ENCODE measurements around the gene PAK6.

The PAK6 gene

DNA sequence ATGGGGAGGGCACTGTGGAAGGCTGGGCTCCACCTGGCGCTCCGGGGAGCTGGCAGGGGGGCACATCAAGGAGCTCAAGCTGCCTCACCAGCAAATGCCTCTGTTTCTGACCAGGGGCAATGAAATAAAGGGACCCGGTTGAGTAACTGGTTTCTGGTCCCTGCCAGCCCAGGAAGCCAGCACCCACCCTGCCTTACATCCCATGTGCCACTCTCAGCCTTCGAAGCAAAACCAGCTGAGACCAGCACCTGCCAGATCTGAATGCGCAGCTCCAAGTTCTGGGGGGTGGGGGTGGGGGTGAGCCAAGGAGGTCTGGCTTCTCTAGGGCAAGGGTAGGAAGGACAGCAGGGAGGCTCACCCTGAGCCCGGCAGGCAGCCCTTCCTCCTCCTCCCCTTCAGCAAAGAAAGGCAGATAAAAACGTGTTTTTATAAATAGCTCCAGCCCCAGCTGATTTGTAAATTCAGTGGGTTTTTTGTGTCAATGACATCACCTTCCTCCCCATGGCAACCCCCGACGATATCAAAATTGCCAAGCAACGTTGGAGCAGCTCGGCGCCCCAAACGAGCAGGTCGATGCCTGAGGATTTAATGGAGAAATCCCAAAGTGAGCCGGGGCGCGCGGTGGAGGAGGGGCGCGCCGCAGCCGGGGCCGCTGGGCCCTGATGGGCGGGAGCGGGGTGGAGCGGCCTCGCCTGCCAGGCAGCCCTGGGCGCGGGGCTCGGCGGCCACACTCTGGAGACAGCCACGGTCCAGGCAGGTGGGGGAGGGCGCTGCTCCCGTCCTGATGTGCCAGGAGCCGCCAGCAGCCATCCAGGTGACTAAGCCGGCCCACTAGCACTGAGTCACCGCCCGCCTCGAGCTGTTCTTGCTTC is at the start of gene PAK6:
PAK6 (plus strand) TSS at position 532 of the 872 bp plus-strand sequence. CDS start 25,723 bp downstream, outside the sequence.
- peak; percentile 58 for DNase-seq

DNA sequence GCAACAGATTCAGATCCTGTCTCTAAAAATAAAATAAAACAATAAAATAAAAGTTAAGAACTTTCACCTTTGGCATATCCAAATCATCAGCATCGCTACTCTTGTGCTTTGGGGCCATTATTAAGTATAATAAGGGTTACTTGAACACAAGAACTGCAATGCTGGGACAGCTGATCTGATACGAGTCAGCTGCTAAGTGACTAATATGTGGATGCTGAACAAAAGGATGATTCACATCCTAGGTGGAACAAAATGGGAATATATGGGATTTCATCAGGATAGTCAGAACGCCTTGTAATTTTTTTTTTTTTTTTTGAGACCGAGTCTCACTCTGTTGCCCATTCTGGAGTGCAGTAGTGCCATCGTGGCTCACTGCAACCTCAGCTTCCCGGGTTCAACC is 48.3 kb upstream of the PAK6 start:
- DNase-seq, result no peak

- no peak for DNase-seq
Measured at GRCh38 chr15:40192942-40193341, 45.9 kb upstream of the PAK6 start.

GRCh38 chr15:40197434-40197833 is 41.4 kb upstream of the PAK6 start:
- no peak for DNase-seq

- no peak for DNase-seq
Measured at GRCh38 chr15:40198355-40199085, 40.3 kb upstream of the PAK6 start.

- DNase-seq, result no peak
Measured at GRCh38 chr15:40204100-40204499, 34.8 kb upstream of the PAK6 start.

DNA sequence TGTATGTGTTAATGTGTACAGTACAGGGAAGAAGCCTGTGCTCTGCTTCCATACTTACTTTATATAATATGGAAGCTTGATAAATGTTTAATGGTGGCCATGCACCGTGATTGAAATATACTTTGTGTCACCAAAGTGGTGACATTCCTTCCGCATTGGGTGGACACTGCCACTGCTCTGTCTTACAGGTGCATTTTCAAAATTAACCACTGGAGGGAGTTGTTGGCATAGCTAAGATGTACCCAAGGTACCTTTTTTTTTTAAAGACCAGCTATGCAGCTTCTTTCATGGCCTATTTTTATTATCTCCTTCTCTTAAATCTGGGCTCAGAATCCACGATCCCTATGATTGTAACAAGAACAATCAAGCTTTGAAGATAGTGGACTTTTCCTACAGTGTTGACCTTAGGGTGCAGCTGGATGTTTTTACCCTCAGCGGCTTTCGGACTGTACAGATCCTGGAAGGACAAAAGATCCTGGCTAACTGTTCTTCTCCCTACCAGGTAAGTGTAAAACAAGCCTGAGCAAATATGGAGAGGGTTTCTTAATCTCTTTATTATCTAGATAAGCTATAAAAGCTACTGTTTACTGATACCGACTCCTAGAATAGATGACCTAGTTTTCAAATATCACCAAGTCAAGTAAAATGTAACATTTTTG is 21.6 kb upstream of the PAK6 start:
- DNase-seq, result peak; percentile 46

DNA sequence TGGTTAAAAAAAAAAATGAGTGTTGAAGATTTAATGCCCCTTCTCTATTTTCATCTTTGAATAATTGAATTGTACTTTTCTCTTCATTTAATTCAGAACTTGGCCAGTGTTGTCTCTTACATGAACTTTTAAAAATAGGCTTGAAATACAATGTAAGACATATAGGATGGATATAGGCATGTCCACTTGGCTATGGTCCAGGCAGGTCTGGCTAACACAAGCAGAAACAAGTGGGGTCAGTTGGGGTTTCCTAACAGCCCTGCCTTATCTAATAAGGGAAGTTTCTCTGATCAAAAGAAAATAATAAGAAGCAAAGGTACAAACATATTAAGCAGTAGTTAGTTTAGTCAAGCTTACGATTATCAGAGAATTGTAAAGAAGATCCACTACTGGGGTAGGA is 19.1 kb upstream of the PAK6 start:
- DNase-seq, result no peak

DNA sequence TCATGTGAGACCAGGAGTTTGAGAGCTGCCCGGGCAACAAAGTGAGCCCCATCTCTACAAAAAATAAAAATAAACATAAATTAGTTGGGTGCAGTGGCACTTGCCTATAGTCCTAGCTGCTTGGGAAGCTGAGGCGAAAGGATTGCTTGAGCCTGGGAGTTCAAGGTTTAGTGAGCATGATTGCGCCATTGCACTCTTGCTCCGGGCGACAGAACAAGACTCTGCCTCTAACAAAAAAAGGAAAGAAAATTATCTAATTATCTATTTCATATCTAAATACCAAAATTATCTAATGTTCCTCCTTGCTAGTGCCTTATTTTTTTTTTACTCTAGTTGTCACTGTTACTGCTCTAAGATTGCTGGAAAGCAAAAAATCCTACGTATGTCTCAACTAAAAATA is 16.7 kb upstream of the PAK6 start:
- DNase-seq, result no peak

GRCh38 chr15:40226736-40227135 is 12.1 kb upstream of the PAK6 start:
- DNase-seq, result no peak

GRCh38 chr15:40229316-40229715 is 9.5 kb upstream of the PAK6 start:
- DNase-seq, result no peak

GRCh38 chr15:40229956-40230355 is 8.9 kb upstream of the PAK6 start:
- no peak for DNase-seq

DNA sequence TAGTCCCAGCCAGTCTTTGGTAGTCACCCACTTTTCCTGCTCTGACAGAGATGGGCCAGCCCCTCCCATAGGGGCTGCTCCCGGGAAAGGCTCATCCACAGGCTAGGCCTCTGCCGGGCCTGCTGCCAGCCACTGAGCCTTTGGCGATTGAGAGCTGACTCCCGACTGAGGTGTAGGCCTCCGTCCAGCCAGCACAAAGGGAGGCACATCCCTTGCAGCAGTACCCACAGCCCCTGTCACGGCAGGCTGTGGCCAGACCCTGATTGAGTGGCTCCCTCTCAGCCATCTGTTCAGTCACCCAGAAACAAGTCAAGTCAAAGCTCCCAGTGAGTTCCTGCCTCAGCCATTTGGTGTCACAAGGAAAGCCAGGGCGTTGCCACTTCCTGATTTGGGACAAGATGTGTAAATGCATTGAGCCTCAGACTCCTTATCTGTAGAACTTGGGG is 6.2 kb upstream of the PAK6 start:
- no peak for DNase-seq

GRCh38 chr15:40233727-40234577 is 4.9 kb upstream of the PAK6 start:
- no peak for DNase-seq

- DNase-seq, result no peak
Measured at GRCh38 chr15:40234783-40235182, 4.1 kb upstream of the PAK6 start.

DNA sequence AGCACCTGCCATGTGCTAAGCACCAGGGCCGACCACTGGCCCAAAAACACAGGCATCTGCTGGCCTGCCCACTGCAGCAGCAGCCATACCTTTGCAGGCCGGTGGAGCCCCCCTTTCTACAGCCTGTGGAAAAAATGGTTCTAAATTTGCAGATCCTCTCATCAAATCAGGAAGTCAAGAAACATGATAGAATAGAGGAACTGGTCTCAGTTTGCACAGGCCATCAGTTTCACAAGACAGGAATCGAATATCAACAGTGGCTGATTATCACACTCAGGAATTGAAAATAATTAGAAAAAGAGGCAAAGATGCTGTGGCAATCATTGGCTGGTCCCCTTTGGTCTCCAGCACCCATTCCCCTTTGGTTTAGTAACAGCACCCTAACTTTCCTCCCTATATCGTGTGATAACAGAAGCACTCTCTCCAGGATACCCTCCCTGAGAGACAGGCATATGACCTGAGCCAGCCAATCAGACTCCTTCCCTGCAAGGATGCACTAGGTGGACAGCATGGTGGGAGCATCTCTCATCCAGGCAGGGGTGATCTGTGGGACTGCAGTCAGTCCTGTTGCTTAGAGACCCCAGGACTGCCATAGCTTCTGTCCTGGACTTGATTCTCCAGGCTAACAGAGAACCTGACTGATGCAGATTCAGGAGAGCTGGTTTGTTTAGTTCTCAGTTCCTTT is 3.5 kb upstream of the PAK6 start:
- no peak for DNase-seq

DNA sequence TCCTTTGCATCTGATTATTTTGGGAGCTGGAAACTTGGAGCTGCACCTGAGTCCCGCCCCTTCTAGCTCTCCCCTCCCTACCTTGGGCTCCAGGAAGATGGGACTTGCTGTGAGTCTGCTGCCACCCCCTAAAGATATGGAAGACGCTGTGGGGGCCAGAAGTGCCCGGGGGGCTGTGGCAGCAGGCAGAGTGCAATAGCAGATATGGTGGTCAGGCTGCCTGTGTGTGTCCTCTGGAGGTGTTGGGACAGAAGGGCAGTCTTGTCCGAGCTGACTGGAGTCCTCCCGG is 485 bp downstream of the PAK6 start:
- no peak for DNase-seq

- DNase-seq, result no peak
Measured at GRCh38 chr15:40239693-40240618, 1.1 kb downstream of the PAK6 start.

DNA sequence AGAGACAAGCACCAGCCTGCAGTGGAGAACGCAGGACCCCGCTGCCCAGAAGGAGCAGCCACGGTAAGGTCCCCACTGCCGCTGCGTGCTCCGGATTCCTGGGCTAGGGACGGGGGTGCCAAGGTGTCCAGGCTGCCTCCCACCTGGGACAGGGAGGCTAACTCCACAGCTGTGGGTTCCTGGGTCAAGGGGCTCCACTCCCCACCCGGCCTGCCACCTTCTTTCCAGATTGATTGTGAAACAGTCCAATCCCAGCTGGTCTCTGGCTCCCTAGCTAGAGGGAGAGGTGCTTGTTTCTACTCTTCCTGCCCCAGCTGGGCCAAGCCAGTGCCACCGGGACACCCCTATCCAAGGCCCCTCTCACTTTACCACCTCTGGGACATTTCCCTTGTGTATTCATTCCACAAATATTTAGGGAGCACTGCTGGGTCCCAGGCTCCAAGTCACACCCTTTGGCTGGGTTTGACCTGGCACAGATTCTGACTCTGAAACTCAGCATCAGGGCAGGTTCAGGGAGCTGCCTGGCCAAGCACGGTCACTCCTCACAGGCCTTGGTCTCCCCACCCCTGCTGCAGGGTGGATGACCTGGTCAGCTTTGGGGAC is 1.9 kb downstream of the PAK6 start:
- DNase-seq, result no peak
